HepG2 (cell line): ENCODE results near the gene MCAT.

Source experiments
- GABPA ChIP-seq, 2 experiments: IDR thresholded peaks; 2 replicates each; pipeline ENCODE4 v1.6.1; 2011 to 2016; ENCODE audit warnings: low read depth in 2 of 2, low read length in 1 of 2, missing biosample characterization in 1 of 2, missing genetic modification characterization in 1 of 2
- HNF4G ChIP-seq, 2 experiments: sonication (generic) in 1 of 2; formaldehyde crosslinking in 1 of 2; IDR thresholded peaks; 2 replicates each; pipeline versions ENCODE4 v1.4.0 to v1.6.1; 2011 to 2020; ENCODE audit warnings: borderline replicate concordance in 2 of 2, low read depth in 2 of 2, mild to moderate bottlenecking in 2 of 2, low read length in 1 of 2, missing genetic modification reagents in 1 of 2, moderate library complexity in 1 of 2
- HNRNPUL1 ChIP-seq: fragments of 200-400 bp; formaldehyde crosslinking; IDR thresholded peaks from 2 replicates; pipeline ENCODE4 v1.6.1; 2017; ENCODE audit warnings: low read depth, mild to moderate bottlenecking, low read length, moderate library complexity
- SKI ChIP-seq: fragments of 450-650 bp; IDR thresholded peaks from one replicate; pipeline ENCODE4 v1.6.1; 2018; ENCODE audit warnings: mild to moderate bottlenecking; ENCODE audit not compliant: partially characterized antibody
- TF ChIP-seq, protein P1 (sequence below): sonication (generic); formaldehyde crosslinking; conservative IDR thresholded peaks from 2 replicates; pipeline ENCODE4 v1.4.0; 2020; ENCODE audit warnings: missing genetic modification reagents

DNA sequence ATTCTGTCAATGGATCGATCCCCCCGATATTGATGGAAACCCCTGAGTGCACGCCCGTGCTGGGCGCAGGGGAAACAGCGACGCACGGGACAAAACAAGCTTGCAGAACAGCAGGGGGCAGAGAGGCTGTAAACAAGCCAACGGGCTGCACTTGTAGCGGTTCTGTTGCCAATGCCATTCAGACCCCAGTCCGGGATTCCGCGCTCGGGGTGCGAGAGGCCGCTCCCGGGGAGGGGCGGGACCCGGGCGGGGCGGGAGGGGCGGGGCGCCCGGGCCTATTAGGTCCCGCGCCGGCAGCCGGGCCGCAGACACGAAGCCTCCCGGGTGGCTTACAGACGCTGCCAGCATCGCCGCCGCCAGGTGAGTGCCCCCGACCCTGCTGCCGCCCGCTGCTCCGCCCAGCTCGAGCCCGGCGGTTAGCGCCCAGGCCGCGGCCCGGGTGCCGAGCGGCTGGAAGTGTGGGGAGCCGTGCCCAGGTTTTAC is 32.7 kb downstream of the MCAT start, which contains the start of gene BIK:
- TF ChIP-seq HNF4G (IDR thresholded peaks at IDR 0.05; ENCODE audit: borderline replicate concordance, low read depth, low read length): no peak
- TF ChIP-seq HNF4G (CRISPR knock-in tag; IDR thresholded peaks at IDR 0.05; ENCODE audit: borderline replicate concordance, low read depth): no peak
- TF ChIP-seq SKI: no peak
- TF ChIP-seq, protein P1, sequence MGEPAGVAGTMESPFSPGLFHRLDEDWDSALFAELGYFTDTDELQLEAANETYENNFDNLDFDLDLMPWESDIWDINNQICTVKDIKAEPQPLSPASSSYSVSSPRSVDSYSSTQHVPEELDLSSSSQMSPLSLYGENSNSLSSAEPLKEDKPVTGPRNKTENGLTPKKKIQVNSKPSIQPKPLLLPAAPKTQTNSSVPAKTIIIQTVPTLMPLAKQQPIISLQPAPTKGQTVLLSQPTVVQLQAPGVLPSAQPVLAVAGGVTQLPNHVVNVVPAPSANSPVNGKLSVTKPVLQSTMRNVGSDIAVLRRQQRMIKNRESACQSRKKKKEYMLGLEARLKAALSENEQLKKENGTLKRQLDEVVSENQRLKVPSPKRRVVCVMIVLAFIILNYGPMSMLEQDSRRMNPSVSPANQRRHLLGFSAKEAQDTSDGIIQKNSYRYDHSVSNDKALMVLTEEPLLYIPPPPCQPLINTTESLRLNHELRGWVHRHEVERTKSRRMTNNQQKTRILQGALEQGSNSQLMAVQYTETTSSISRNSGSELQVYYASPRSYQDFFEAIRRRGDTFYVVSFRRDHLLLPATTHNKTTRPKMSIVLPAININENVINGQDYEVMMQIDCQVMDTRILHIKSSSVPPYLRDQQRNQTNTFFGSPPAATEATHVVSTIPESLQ (CRISPR knock-in tag): no peak
- no peak for TF ChIP-seq HNRNPUL1
- no peak for TF ChIP-seq GABPA (IDR thresholded peaks at IDR 0.05; ENCODE audit: low read depth, low read length)
- no peak for TF ChIP-seq GABPA (CRISPR knock-in tag; IDR thresholded peaks at IDR 0.05; ENCODE audit: low read depth)
